H9 (cell line): ENCODE results near the gene ARSG. TPM values are rescaled to one million over a fixed set of nuclear protein-coding genes. Genes with fewer than 3 reads are reported as not detected.
"Not testable (repeated sequence)": the region's sequence is repeated elsewhere in the genome, so short reads cannot be mapped to it uniquely, and the experiment has no call there.

Experiments used
- DNase-seq: peaks from one replicate; pipeline ENCODE4 v3.0.0-alpha.2; 2017
- H2AFZ ChIP-seq: one replicate; pipeline ENCODE4 v1.6.1; 2013; ENCODE audit warnings: mild to moderate bottlenecking, low read length, control low read depth, moderate library complexity
- H2AK5ac ChIP-seq: 2 replicates; pipeline ENCODE4 v1.6.1; 2013; ENCODE audit warnings: low read length, control low read depth, mixed read lengths; ENCODE audit not compliant: insufficient read length
- H2BK120ac ChIP-seq: one replicate; pipeline ENCODE4 v1.6.1; 2013; ENCODE audit warnings: low read depth, mild to moderate bottlenecking, low read length, control low read depth, inconsistent platforms; ENCODE audit not compliant: poor library complexity, severe bottlenecking
- H2BK12ac ChIP-seq: 2 replicates; pipeline ENCODE4 v1.6.1; 2013; ENCODE audit warnings: low read length, control low read depth, mixed read lengths, low read depth; ENCODE audit not compliant: insufficient read length
- H2BK15ac ChIP-seq: 2 replicates; pipeline ENCODE4 v1.6.1; 2013; ENCODE audit warnings: low read depth, low read length, control low read depth
- H2BK20ac ChIP-seq: one replicate; pipeline ENCODE4 v1.6.1; 2013; ENCODE audit warnings: low read depth, mild to moderate bottlenecking, low read length, control low read depth, inconsistent platforms; ENCODE audit not compliant: poor library complexity, severe bottlenecking
- H2BK5ac ChIP-seq: 2 replicates; pipeline ENCODE4 v1.6.1; 2013; ENCODE audit warnings: low read length, control low read depth, mixed read lengths; ENCODE audit not compliant: insufficient read length
- H3K14ac ChIP-seq: 2 replicates; pipeline ENCODE4 v1.6.1; 2013; ENCODE audit warnings: low read length, control low read depth; ENCODE audit not compliant: insufficient read depth
- H3K18ac ChIP-seq: 2 replicates; pipeline ENCODE4 v1.6.1; 2013; ENCODE audit warnings: low read depth, mild to moderate bottlenecking, mixed read lengths, low read length, control low read depth; ENCODE audit not compliant: insufficient read length
- H3K23ac ChIP-seq: 2 replicates; pipeline ENCODE4 v1.6.1; 2013; ENCODE audit warnings: low read length, control low read depth, mixed read lengths, low read depth; ENCODE audit not compliant: insufficient read length
- H3K23me2 ChIP-seq: 2 replicates; pipeline ENCODE4 v1.6.1; 2013; ENCODE audit warnings: low read depth, mild to moderate bottlenecking, mixed read lengths, low read length, control low read depth; ENCODE audit not compliant: insufficient read length, poor library complexity, severe bottlenecking
- H3K27ac ChIP-seq: 2 replicates; pipeline ENCODE4 v1.5.1; 2013; ENCODE audit warnings: low read length, control low read depth, mixed read lengths, low read depth; ENCODE audit not compliant: insufficient read length
- H3K27me3 ChIP-seq: 2 replicates; pipeline ENCODE4 v1.6.1; 2013; ENCODE audit warnings: low read length, control low read depth, inconsistent platforms; ENCODE audit not compliant: insufficient read depth
- H3K4ac ChIP-seq: 2 replicates; pipeline ENCODE4 v1.6.1; 2013; ENCODE audit warnings: low read depth, mild to moderate bottlenecking, control low read depth, inconsistent platforms, low read length, moderate library complexity
- H3K4me1 ChIP-seq: 2 replicates; pipeline ENCODE4 v1.6.1; 2013; ENCODE audit warnings: low read length, control low read depth, inconsistent platforms; ENCODE audit not compliant: insufficient read depth
- H3K4me2 ChIP-seq: 2 replicates; pipeline ENCODE4 v1.6.1; 2013; ENCODE audit warnings: low read length, control low read depth, mixed read lengths; ENCODE audit not compliant: insufficient read length, insufficient read depth
- H3K56ac ChIP-seq: 2 replicates; pipeline ENCODE4 v1.6.1; 2013; ENCODE audit warnings: low read depth, mild to moderate bottlenecking, mixed read lengths, low read length, control low read depth; ENCODE audit not compliant: insufficient read length
- H3K79me1 ChIP-seq: 2 replicates; pipeline ENCODE4 v1.6.1; 2013; ENCODE audit warnings: low read depth, mild to moderate bottlenecking, moderate library complexity, low read length, control low read depth, inconsistent platforms; ENCODE audit not compliant: insufficient read depth, poor library complexity, severe bottlenecking
- H3K79me2 ChIP-seq: 2 replicates; pipeline ENCODE4 v1.6.1; 2013; ENCODE audit warnings: low read length, control low read depth, inconsistent platforms; ENCODE audit not compliant: insufficient read depth
- H3K9ac ChIP-seq: 2 replicates; pipeline ENCODE4 v1.6.1; 2013; ENCODE audit warnings: low read length, control low read depth, mixed read lengths; ENCODE audit not compliant: insufficient read length; ENCODE audit errors: extremely low read depth
- H3K9me3 ChIP-seq: one replicate; pipeline ENCODE4 v1.6.1; 2013; ENCODE audit warnings: low read depth, low read length, inconsistent platforms; ENCODE audit not compliant: control insufficient read depth
- H3T11ph ChIP-seq: one replicate; pipeline ENCODE4 v1.6.1; 2013; ENCODE audit warnings: mild to moderate bottlenecking, low read length, control low read depth, inconsistent platforms
- H4K20me1 ChIP-seq: one replicate; pipeline ENCODE4 v1.6.1; 2013; ENCODE audit not compliant: control insufficient read depth, insufficient read length, insufficient read depth
- H4K5ac ChIP-seq: 2 replicates; pipeline ENCODE4 v1.6.1; 2013; ENCODE audit warnings: low read depth, mild to moderate bottlenecking, mixed read lengths, low read length, control low read depth; ENCODE audit not compliant: insufficient read length
- H4K8ac ChIP-seq: replicated peaks from 2 replicates; pipeline ENCODE4 v1.6.1; 2013; ENCODE audit warnings: low read length, control low read depth, mixed read lengths, low read depth; ENCODE audit not compliant: insufficient read length
- H4K91ac ChIP-seq: 2 replicates; pipeline ENCODE4 v1.6.1; 2013; ENCODE audit warnings: low read depth, mild to moderate bottlenecking, moderate library complexity, mixed read lengths, low read length, control low read depth; ENCODE audit not compliant: insufficient read length
- H3K27ac Mint-ChIP-seq, 3 experiments: 2 replicates in 2 of 3; 3 replicates in 1 of 3; pipeline ENCODE4 v1.8.0; 2020 to 2021; ENCODE audit warnings: mixed read lengths in 3 of 3, mild to moderate bottlenecking in 1 of 3, moderate library complexity in 1 of 3
- H3K27me3 Mint-ChIP-seq: 2 replicates; pipeline ENCODE4 v1.8.0; 2021; ENCODE audit warnings: low read depth, mild to moderate bottlenecking, moderate library complexity, mixed read lengths
- H3K36me3 Mint-ChIP-seq, 3 experiments: 2 replicates in 2 of 3; 3 replicates in 1 of 3; pipeline ENCODE4 v1.8.0; 2020 to 2021; ENCODE audit warnings: low read depth in 3 of 3, mixed read lengths in 3 of 3; ENCODE audit not compliant: insufficient read depth in 1 of 3
- H3K4me1 Mint-ChIP-seq, 2 experiments: 2 replicates each; pipeline ENCODE4 v1.8.0; 2020; ENCODE audit warnings: mixed read lengths in 2 of 2
- H3K4me3 Mint-ChIP-seq, 2 experiments: 2 replicates in 1 of 2; 3 replicates in 1 of 2; pipeline ENCODE4 v1.8.0; 2020 to 2021; ENCODE audit warnings: mild to moderate bottlenecking in 2 of 2, mixed read lengths in 2 of 2, moderate library complexity in 1 of 2
- H3K9me3 Mint-ChIP-seq, 2 experiments: 2 replicates in 1 of 2; 3 replicates in 1 of 2; pipeline ENCODE4 v1.8.0; 2020; ENCODE audit warnings: mild to moderate bottlenecking in 2 of 2, mixed read lengths in 2 of 2, moderate library complexity in 1 of 2
- WGBS: extraction: QIAGEN DNeasy Blood & Tissue Kit; methylation state at CpG from one replicate; pipeline ENCODE4 v1.1.7; 2013; ENCODE audit warnings: missing lambda C conversion rate, low lambda C conversion rate, mixed read lengths; ENCODE audit not compliant: insufficient read length; ENCODE audit errors: extremely low coverage; 5-methylcytosine and 5-hydroxymethylcytosine counted together
- total RNA-seq: library from RNA; stranded (reverse); gene quantifications from 2 replicates; pipeline ENCODE4 v1.2.1, GENCODE V29; 2021
- TF ChIP-seq, protein P1 (sequence below): fragments of 200-600 bp; sonication (generic); conservative IDR thresholded peaks from 3 replicates; pipeline ENCODE4 v1.8.0; 2021; ENCODE audit warnings: antibody characterized with exemption, mild to moderate bottlenecking

ARSG gene
- total RNA-seq, 1 experiment from 2014 or later = 3.6 TPM

DNA sequence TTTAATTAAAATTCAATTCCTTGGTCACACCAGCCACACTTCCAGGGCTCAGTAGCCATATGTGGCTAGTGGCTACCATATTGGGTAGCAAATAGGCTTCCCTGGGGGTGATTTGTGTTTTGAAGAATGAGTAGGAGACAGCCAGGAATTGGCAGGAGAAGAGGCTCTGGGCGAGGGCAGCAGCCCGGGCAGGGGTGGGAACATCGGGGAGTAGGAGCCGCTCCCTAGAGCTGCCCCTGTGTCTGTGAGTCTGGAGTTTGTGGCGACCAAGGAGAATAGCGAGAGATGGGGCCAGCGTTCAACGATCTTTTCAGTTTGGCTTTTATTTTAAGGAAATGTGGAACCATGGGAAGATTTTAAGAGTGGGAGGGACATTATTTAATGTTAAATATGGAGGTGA lies 84.3 kb downstream of the ARSG start:
- WGBS = no CpG with 5 or more reads among the region's 8 CpGs
- Histone ChIP-seq H2AK5ac (no peak overlapping the region), H3K23me2 (no peaks in the 10 kb centered on the region), H3K4me1 (peaks cover 2% of the 10 kb centered on the region; the same call in 1 of the 2 replicates), H3K79me2 (no peaks in the 10 kb centered on the region), H4K20me1 (no peaks in the 10 kb centered on the region), H3K18ac (no peak overlapping the region), H3K4me2 (no peak overlapping the region), H2BK15ac (no peak overlapping the region), H2BK5ac (no peak overlapping the region), H4K91ac (no peak overlapping the region), H3K27me3 (no peaks in the 10 kb centered on the region), H3K9me3 (no peaks in the 10 kb centered on the region), H4K5ac (no peak overlapping the region), H3K27ac (no peak overlapping the region), H3K4ac (no peak overlapping the region), H3K23ac (no peak overlapping the region), H3T11ph (no peak overlapping the region), H3K56ac (no peak overlapping the region), H4K8ac (no peak overlapping the region), H2BK12ac (no peak overlapping the region), H2AFZ (no peak overlapping the region), H3K9ac (no peak overlapping the region), H3K14ac (no peak overlapping the region), H3K79me1 (no peaks in the 10 kb centered on the region), H2BK20ac (no peak overlapping the region), H2BK120ac (no peak overlapping the region)
- Mint-ChIP-seq H3K36me3 (no peaks in the 10 kb centered on the region; a peak in 2 of 7 replicates), H3K27ac (peak overlapping the region in 1 of 3 experiments; percentile 70; a peak in 1 of 7 replicates), H3K27me3 (peaks cover 3% of the 10 kb centered on the region), H3K4me1 (peaks cover 18 to 21% of the 10 kb centered on the region in 2 experiments), H3K4me3 (no peak overlapping the region), H3K9me3 (no peaks in the 10 kb centered on the region)
- TF ChIP-seq, protein P1, sequence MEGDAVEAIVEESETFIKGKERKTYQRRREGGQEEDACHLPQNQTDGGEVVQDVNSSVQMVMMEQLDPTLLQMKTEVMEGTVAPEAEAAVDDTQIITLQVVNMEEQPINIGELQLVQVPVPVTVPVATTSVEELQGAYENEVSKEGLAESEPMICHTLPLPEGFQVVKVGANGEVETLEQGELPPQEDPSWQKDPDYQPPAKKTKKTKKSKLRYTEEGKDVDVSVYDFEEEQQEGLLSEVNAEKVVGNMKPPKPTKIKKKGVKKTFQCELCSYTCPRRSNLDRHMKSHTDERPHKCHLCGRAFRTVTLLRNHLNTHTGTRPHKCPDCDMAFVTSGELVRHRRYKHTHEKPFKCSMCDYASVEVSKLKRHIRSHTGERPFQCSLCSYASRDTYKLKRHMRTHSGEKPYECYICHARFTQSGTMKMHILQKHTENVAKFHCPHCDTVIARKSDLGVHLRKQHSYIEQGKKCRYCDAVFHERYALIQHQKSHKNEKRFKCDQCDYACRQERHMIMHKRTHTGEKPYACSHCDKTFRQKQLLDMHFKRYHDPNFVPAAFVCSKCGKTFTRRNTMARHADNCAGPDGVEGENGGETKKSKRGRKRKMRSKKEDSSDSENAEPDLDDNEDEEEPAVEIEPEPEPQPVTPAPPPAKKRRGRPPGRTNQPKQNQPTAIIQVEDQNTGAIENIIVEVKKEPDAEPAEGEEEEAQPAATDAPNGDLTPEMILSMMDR = no peak
- DNase-seq = no peak

DNA sequence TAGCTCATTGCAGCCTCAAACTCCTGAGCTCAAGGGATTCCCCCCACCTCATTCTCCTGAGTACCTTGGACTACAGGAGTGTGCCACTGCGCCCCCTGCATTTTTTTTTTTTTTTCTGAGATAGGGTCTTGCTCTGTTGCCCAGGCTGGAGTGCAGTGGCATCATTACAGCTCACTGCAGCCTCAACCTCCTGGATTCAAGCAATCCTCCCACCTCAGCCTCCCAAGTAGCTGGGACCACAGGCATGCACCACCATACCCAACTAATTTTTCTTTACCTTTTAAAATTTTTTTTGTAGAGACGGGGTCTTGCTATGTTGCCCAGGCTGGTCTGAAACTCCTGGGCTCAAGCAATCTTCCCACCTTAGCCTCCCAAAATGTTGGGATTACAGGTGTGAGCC lies 84.9 kb downstream of the ARSG start:
- H3K27me3 Mint-ChIP-seq, H3K9me3 Mint-ChIP-seq, H3K36me3 Mint-ChIP-seq, H2BK15ac ChIP-seq, H2BK5ac ChIP-seq, H3K27me3 ChIP-seq, H3K79me2 ChIP-seq, H2BK12ac ChIP-seq, H3K27ac Mint-ChIP-seq, H3K14ac ChIP-seq, H3K4me2 ChIP-seq, H4K91ac ChIP-seq, H3T11ph ChIP-seq, H3K18ac ChIP-seq, H3K4ac ChIP-seq, H3K4me3 Mint-ChIP-seq, H3K23ac ChIP-seq, H2BK120ac ChIP-seq, H3K9me3 ChIP-seq, DNase-seq, H3K23me2 ChIP-seq, H3K4me1 ChIP-seq, H3K9ac ChIP-seq, H2AK5ac ChIP-seq, H3K56ac ChIP-seq, H4K5ac ChIP-seq, H4K8ac ChIP-seq, H3K27ac ChIP-seq, H3K79me1 ChIP-seq, H2AFZ ChIP-seq, H4K20me1 ChIP-seq, H2BK20ac ChIP-seq: not testable (repeated sequence)
- WGBS = no CpG with 5 or more reads among the region's 2 CpGs
- H3K4me1 Mint-ChIP-seq = peaks cover 18 to 21% of the 10 kb centered on the region in 2 experiments
